Heart right ventricle (tissue), 16 donors: ENCODE results near the gene PHF12. TPM values are rescaled to one million over a fixed set of nuclear protein-coding genes. Genes with fewer than 3 reads are reported as not detected.

ENCODE experiments used
- ATAC-seq, 8 donors: fragments of 200-7000 bp; cut with Tn5 transposase; one replicate each; pipeline ENCODE4 v1.9.1; 2020; ENCODE audit warnings: mild to moderate bottlenecking in 8 of 8, moderate library complexity in 8 of 8, moderate number of reproducible peaks in 1 of 8
- DNase-seq, 2 donors: peaks; one replicate each; pipeline ENCODE4 v3.0.0-alpha.2; 2020
- H3K27ac ChIP-seq, 10 donors: fragments of 200-600 bp; sonication (generic) in 2 of 10; one replicate each; pipeline versions ENCODE4 v1.5.0 to v1.8.0; 2020 to 2022; ENCODE audit warnings: mild to moderate bottlenecking in 3 of 10
- H3K27me3 ChIP-seq, 7 donors: fragments of 200-600 bp; one replicate each; pipeline ENCODE4 v1.8.0; 2021 to 2022; ENCODE audit warnings: mild to moderate bottlenecking in 2 of 7
- H3K36me3 ChIP-seq, 9 donors: fragments of 200-600 bp; sonication (generic) in 1 of 9; one replicate each; pipeline versions ENCODE4 v1.5.0 to v1.8.0; 2020 to 2022; ENCODE audit warnings: mild to moderate bottlenecking in 2 of 9
- H3K4me1 ChIP-seq, 9 donors: fragments of 200-600 bp; sonication (generic) in 1 of 9; one replicate each; pipeline versions ENCODE4 v1.5.0 to v1.8.0; 2020 to 2022; ENCODE audit warnings: mild to moderate bottlenecking in 4 of 9
- H3K4me3 ChIP-seq, 10 donors: fragments of 200-600 bp; sonication (generic) in 2 of 10; one replicate each; pipeline versions ENCODE4 v1.5.0 to v1.8.0; 2020 to 2022; ENCODE audit warnings: mild to moderate bottlenecking in 7 of 10, moderate library complexity in 2 of 10
- H3K9me3 ChIP-seq, 11 donors: fragments of 200-600 bp in 10 of 11; sonication (generic) in 2 of 11; one replicate each; pipeline versions ENCODE4 v1.5.0 to v1.8.0; 2013 to 2022; ENCODE audit warnings: mild to moderate bottlenecking in 2 of 11, control low read depth in 1 of 11, moderate library complexity in 1 of 11
- WGBS, 2 donors: extraction: QIAGEN DNeasy Blood & Tissue Kit; methylation state at CpG; one replicate each; pipeline ENCODE4 v1.1.7; 2013; ENCODE audit warnings: inconsistent platforms in 1 of 2; 5-methylcytosine and 5-hydroxymethylcytosine counted together
- intact Hi-C, 10 donors: fragments of 100-400 bp; cut with DNase I; formaldehyde crosslinking; loops; one replicate each; pipeline versions ENCODE4 v1.11.1 to v1.14.2; 2022
- polyA plus RNA-seq, 2 donors: library from polyadenylated mRNA; stranded (reverse); fragments of 200-250 nt; gene quantifications; one replicate each; pipeline ENCODE4 v1.2.3, GENCODE V29; 2013
- total RNA-seq, 10 donors: library from RNA; stranded (reverse); fragmentation: NEBNext Ultra II Directional in 3 of 10; extraction: Animal tissue kit (Norgen Biotek cat#: 25700) in 3 of 10; gene quantifications; one replicate each; pipeline versions ENCODE4 v1.2.1 to v1.2.4, GENCODE V29; 2021 to 2023
- TF ChIP-seq, protein P1 (sequence below), 9 donors: fragments of 200-600 bp; sonication (generic) in 2 of 9; IDR thresholded peaks; one replicate each; pipeline versions ENCODE4 v1.5.0 to v1.8.0; 2021 to 2022; ENCODE audit warnings: antibody characterized with exemption in 9 of 9, mild to moderate bottlenecking in 5 of 9, moderate library complexity in 1 of 9
- donor health status: Arrhythmogenic right ventricular cardiomyopathy.
- donor health status: ischemic (EF 13 %, LVEDD 7.1; RV severe dilation, severe dysfunction).
- donor health status: healthy with polysubstance abuse.
- donor health status: DM: no; HTN: yes; CAD: no.
- donor health status: DM: no; HTN: no; CAD: no.
- donor health status: ischemic (EF 25% LVEDD 6.9; RV normal size, moderate dysfunction).
- donor health status: ischemic (EF 25% LVEDD 5.7; RV mildly dilated, moderate dysfunction).
- donor health status: healthy.
- donor health status: DM: yes; HTN: yes; CAD: no.
- donor health status: Ischemic cardiomyopathy.
- donor health status: ischemic (EF 35%, LVEDD 5.7; RV mildly dilated, moderate dysfunction).
- donor health status: nonischemic (EF 11% LVEDD 7.7; RV severe dilation, severe dysfunction).
- donor health status: DM: yes; HTN: yes; CAD: no.
- donor health status: PGD.
- donor health status: ischemic (EF 29% LVEDD 5.4; RV normal size, mild dysfunction).
- donor health status: nonischemic (EF 23%, LVEDD 6.1; RV moderate dilation, normal function).

Gene PHF12
- total and polyA plus RNA-seq, 12 donors, result 7.3 to 28.0 (median 20.9) TPM

DNA sequence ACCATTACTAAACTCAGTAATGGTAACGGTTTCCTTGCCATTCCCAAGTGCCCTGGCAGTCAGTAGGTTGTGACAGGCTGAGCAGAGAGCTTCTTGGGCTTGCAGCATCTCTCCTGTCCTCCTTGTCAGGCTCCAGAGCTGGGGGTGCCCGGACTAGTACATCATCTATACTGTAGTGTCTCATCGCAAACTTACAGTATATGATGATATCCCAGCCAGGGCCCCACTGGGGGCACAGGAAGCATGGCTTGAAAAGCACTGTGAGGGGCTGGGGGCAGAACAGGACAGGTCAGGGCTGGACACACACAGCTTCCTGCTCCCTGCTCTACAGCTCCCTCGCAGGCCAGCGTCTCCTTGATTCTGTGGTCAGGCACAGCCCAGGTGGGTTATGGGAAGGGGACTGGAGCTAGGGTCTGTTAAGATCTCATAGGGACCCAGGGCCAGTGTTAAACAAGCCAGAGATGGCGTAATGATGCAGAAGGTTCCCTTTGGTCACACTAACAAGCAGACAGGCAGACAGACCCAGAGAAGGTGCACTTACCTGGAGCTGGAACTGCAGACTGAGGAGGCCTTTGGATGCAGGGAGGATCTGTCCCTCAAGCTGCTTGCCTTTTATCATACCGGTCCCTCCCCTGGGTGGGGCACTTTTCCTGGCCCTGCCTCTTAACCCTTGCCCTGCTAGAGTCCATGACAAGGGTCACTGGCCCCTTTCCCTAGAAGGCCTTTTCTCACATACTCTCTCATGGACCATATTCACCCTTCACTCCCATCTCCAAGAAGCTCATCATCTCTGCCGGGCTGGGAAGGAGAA, 89.7 kb downstream of the PHF12 start:
- Histone ChIP-seq H3K27ac (no peak overlapping the region), H3K9me3 (no peaks in the 10 kb centered on the region), H3K4me1 (no peaks in the 10 kb centered on the region), H3K4me3 (no peak overlapping the region), H3K36me3 (peaks cover 0 to 59% (median 27%) of the 10 kb centered on the region in 9 donors), H3K27me3 (no peaks in the 10 kb centered on the region)
- intact Hi-C loops, result loop anchor here in 1 of 10 donors (10.0 kb wide), 1 partner anchor 97 kb away; no protein-coding TSS in a partner anchor
- DNase-seq (no peak), ATAC-seq (no peak)
- TF ChIP-seq, protein P1, sequence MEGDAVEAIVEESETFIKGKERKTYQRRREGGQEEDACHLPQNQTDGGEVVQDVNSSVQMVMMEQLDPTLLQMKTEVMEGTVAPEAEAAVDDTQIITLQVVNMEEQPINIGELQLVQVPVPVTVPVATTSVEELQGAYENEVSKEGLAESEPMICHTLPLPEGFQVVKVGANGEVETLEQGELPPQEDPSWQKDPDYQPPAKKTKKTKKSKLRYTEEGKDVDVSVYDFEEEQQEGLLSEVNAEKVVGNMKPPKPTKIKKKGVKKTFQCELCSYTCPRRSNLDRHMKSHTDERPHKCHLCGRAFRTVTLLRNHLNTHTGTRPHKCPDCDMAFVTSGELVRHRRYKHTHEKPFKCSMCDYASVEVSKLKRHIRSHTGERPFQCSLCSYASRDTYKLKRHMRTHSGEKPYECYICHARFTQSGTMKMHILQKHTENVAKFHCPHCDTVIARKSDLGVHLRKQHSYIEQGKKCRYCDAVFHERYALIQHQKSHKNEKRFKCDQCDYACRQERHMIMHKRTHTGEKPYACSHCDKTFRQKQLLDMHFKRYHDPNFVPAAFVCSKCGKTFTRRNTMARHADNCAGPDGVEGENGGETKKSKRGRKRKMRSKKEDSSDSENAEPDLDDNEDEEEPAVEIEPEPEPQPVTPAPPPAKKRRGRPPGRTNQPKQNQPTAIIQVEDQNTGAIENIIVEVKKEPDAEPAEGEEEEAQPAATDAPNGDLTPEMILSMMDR (IDR thresholded peaks at IDR 0.05), result no peak
- WGBS, 2 donors, result 68 to 73% methylated on average over 8 of the region's 8 CpGs

DNA sequence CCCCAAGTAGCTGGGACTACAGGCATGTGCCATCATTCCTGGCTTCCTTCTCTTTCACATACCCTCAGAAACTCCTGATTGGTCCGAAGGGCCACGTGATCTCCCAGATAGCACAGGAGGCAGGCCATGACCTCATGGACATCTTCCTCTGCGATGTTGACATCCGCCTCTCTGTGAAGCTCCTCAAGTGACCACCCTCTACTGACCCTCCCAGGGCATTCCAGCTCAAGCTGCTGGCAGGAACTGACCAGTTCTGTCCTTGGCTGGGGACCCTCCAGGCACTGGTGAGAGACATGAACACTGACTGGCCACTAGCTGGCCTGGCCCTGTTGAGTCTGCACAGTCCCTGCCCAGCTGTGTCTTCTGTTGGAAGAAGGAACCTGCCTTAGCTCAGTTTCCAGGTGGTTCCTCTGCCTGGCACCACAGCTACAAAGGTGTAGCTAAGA, 90.9 kb downstream of the PHF12 start:
- 90 to 92% methylated on average over 4 of the region's 4 CpGs for WGBS, 2 donors
- Histone ChIP-seq H3K36me3 (peaks cover 0 to 65% (median 27%) of the 10 kb centered on the region in 9 donors), H3K4me3 (no peak overlapping the region), H3K4me1 (peaks cover 3 to 9% (median 5%) of the 10 kb centered on the region in 9 donors), H3K9me3 (no peaks in the 10 kb centered on the region), H3K27ac (no peak overlapping the region), H3K27me3 (no peaks in the 10 kb centered on the region)
- ATAC-seq (no peak), DNase-seq (no peak)
- TF ChIP-seq, protein P1 (IDR thresholded peaks at IDR 0.05), result no peak
- intact Hi-C loops, result loop anchor here in 1 of 10 donors (10.0 kb wide), 1 partner anchor 96 kb away; no protein-coding TSS in a partner anchor

DNA sequence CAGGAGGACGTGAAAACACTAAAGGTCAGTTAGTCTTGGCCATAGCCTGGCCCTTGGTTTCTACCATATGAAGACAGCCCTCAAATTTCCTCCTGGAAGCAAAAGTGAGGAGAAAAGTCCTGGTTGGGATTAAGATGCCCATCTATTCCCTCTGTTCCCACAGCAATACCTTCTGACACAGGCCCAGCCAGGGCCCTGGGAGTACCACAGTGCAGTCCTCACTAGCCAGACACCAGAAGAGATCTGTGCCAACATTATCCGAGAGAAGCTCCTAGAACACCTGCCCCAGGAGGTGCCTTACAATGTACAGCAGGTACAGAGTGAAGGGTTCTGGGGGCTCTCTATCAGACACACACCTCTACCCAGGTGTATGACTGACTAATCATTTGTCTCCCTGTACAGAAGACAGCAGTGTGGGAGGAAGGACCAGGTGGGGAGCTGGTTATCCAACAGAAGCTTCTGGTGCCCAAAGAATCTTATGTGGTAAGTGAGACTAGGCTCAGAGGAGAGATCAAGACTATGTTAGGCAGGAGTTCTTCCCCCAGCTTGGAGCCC, 92.4 kb downstream of the PHF12 start:
- 44 to 49% methylated on average over 2 of the region's 2 CpGs for WGBS, 2 donors
- DNase-seq, result no peak
- no peaks in the 10 kb centered on the region for H3K9me3 ChIP-seq
- no peaks in the 10 kb centered on the region for H3K27me3 ChIP-seq
- ATAC-seq, result no peak
- H3K27ac ChIP-seq, result no peak overlapping the region
- intact Hi-C loops, result loop anchor here in 4 of 10 donors (5.0 to 10.0 kb wide), 3 partner anchors 38 to 94 kb away; partner anchors contain the start of genes FLOT2 (in 2 of the 4) and DHRS13 (in 1 of the 4)
- H3K4me3 ChIP-seq, result no peak overlapping the region
- TF ChIP-seq, protein P1 (IDR thresholded peaks at IDR 0.05), result no peak
- H3K4me1 ChIP-seq, result peaks cover 5 to 16% (median 12%) of the 10 kb centered on the region in 9 donors
- peaks cover 0 to 65% (median 27%) of the 10 kb centered on the region in 9 donors for H3K36me3 ChIP-seq
